HG02884 (cell line): Measurements from ENCODE around the gene CLCNKB.
"Not testable (repeated sequence)": the region's sequence is repeated elsewhere in the genome, so short reads cannot be mapped to it uniquely, and the experiment has no call there.

Source experiments
- ATAC-seq: cut with Tn5 transposase; IDR thresholded peaks from one replicate; pipeline ENCODE4 v1.9.1; 2021; ENCODE audit warnings: mild to moderate bottlenecking, moderate library complexity; ENCODE audit not compliant: unreplicated experiment

The CLCNKB gene

GRCh38 chr1:16043521-16043920 lies at the start of gene CLCNKB:
CLCNKB (plus strand) TSS chr1:16043782; CDS start chr1:16044493, 711 bp downstream.
- ATAC-seq: no peak

GRCh38 chr1:15994081-15994480 lies 49.5 kb upstream of the CLCNKB start:
- ATAC-seq: no peak

DNA sequence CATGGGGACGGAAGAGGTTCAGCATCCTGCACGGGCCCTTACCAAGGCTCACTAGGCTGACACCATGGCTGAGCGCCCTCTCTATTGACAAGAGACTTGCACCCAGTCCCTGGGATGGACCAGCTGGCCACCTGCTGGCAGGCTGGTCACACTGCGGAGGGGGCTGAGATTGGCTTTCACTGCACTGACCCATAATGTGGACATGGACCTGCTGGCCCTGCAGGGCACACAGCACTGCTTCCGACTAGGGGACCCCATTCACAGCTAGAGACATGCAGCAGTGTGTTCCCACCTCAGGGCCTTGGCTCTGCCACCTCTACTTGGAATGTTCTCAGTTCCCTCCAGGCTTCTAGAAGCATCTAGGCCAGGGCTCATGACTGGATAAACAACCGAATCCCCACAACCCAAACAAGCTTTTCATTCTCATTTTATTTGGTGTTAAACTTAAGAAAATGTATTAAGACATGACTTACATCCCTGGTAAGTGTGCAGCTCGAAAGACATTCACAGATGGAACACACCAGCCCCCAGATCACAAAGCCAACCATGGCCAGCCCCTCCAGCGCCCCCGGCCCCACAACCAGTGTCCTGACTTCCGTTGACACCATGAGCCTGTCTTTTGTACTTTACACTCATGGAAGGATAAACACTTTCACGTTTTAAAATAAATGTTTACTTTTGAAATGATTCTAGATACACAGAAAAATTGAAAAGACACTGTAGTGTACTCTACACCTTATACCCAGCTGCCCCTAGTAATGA lies 48.8 kb upstream of the CLCNKB start:
- ATAC-seq: no peak

DNA sequence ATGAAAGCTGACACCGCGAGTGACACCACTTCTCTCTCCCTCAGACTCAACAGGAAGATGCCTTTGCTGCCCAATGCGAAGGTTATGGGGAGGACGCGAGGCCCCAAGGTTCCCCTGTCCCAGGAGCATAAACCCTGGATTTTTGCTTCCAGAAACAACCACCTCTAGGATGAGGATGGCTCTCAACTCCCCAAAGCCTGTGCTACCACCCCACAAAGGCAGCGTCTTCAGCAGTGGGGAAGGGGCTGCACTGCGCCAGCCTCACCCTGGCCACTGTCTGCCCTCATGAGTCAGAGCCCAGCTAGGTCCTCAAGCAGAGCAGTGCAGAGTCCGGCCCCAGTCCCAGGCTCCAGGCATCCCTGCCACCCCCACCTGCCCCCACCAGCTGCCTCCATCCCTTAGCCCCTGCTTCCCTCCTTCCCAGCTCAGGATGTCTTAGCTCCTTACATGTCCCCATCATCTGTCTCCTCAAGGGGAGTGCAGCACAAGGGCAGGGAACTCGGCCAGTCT lies 46.5 kb upstream of the CLCNKB start:
- ATAC-seq: no peak

DNA sequence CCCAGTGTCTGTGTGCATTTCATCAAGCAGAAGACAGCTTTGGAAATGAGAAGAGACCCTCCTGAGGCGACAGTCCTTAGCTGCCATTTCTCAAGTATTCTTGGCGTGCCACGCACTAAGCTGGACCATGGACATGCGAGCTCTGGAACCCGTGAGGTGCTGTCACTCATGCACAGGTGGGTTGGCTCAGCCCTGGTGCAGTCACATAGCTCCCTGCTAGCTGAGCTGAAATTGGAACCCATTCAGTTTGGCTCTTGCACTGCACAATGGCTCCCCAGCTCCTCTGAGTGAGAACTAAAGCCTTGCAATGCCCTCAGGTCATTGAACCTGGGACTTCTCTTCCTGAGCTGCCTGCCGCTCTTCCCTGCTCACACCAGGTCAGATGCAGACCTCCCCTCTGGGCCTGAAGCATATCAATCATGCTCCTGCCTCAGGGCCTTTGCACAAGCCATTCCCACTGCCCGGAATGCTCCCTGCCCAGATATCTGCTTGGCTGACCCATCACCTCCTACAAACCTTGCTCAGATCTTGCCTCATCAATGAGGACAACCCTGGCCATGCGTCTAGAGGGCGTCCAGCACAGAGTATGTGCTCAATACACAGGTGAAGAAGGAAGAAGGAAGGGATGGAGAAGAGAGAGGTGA lies 45.8 kb upstream of the CLCNKB start:
- ATAC-seq: no peak

- no peak for ATAC-seq
These were observed 44.7 kb upstream of the CLCNKB start for GRCh38 chr1:15998929-15999328.

DNA sequence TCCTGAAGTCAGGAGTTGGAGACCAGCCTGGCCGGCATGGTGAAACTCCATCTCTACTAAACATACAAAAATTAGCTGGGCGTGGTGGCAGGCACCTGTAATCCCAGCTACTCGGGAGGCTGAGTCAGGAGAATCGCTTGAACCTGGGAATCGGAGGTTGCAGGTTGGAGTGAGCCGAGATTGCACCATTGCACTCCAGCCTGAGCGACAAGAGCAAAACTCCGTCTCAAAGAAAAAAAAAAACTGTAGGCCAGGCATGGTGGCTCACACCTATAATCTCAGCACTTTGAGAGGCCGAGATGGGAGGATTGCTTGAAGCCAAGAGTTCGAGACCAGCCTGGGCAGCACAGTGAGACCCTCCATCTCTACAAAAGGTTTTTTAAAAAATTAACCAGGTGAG lies 42.3 kb upstream of the CLCNKB start:
- not testable (repeated sequence) for ATAC-seq

DNA sequence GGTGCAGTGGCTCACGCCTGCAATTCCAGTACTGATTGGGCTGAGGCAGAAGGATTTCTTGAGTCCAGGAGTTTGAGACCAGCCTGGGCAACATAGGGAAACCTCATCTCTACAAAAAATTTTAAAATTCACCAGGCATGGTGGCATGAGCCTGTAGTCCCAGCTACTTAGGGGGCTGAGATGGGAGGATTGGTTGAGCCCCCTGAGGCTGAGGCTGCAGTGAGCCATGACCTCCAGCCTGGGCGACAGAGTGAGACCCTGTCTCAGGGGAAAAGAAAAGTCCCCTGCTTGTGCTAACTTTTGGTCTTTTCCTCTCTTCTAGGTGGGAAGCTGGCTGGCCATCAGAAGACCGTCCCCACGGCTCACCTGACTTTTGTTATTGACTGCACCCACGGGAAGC lies 38.0 kb upstream of the CLCNKB start:
- no peak for ATAC-seq

DNA sequence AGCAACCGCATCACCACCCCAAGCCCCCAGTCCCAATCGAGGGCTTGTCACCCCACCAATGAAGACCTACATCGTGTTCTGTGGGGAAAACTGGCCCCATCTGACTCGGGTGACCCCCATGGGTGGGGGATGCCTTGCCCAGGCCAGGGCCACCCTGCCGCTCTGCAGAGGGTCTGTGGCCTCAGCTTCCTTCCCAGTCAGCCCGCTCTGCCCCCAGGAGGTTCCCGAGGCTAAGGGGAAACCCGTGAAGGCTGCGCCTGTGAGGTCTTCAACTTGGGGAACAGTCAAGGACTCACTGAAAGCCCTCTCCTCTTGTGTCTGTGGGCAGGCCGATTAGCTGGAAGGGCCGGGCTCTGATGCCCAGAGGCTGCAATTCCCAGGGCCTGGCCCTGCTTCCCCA lies 37.6 kb upstream of the CLCNKB start:
- no peak for ATAC-seq

- ATAC-seq: no peak
These were observed 36.8 kb upstream of the CLCNKB start for GRCh38 chr1:16006552-16007485.

DNA sequence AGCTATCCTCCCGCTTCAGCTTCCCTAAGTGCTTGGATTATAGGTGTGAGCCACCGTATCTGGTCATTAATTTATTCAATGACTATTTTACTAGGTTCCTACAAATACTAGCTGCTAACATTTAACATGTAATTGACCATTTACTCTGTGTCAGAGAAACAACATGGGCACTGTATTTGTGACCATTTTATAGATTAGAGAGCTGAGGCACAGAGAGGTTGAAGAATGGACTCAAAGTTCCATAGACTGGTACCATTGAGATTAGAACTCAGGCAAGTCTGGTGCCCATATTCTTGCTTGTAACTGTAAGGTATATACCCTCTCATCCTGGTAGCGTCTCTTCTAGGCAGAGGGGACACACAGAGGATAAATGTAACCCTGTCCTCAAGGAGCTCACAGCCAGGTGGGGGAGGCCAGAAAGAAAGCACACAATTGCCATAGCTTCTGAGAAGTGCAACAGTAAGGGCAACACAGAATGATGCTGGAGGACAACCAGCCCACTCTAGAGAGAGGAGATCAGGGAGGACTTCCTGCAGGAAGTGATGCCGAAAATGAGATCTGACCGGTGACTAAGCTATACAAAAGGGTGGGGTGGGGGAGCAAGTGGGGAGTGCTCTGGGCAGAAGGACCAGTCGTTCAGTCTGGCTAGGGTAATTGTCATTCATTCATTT lies 35.8 kb upstream of the CLCNKB start:
- ATAC-seq: no peak

- no peak for ATAC-seq
These were observed 34.5 kb upstream of the CLCNKB start for GRCh38 chr1:16009030-16009460.

- no peak for ATAC-seq
These were observed 33.9 kb upstream of the CLCNKB start for GRCh38 chr1:16009678-16010077.

GRCh38 chr1:16010837-16011236 lies 32.7 kb upstream of the CLCNKB start:
- no peak for ATAC-seq

GRCh38 chr1:16011936-16012589 lies 31.5 kb upstream of the CLCNKB start:
- ATAC-seq: no peak

GRCh38 chr1:16012590-16013219 lies 30.9 kb upstream of the CLCNKB start:
- no peak for ATAC-seq

DNA sequence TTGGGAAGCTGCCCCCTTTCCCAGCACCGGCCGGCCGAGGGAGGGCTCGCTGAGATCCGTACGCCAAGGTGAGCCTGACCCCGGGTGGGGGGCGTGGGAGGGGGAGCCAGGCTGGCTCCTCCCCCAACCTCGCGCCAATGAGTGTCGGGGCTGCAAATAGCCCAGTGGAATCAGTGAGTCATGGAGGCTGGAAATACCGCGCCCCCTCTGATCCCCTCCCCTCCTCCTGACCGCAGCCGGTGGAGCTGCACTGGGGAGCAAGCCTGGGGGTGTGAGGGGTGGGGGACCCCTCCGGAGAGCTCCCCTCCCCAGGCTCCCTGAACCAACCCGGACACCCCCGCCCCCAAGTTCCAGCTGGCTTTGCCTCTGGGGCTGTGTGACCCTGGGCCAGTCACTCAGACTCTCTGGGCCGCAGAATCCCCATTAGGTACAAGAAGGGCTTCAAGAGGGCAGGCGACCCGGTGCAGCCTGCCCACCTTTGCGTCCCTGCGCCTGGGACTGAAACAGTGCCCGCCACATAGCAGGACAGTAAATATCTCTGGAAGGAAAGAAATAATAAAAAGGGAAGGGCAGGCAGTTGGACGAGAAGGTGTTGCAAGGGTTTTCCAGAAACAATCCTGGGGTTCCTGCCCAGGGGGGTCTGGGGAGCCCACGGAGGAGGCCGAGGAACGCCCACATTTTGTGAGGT lies 30.2 kb upstream of the CLCNKB start:
- no peak for ATAC-seq

DNA sequence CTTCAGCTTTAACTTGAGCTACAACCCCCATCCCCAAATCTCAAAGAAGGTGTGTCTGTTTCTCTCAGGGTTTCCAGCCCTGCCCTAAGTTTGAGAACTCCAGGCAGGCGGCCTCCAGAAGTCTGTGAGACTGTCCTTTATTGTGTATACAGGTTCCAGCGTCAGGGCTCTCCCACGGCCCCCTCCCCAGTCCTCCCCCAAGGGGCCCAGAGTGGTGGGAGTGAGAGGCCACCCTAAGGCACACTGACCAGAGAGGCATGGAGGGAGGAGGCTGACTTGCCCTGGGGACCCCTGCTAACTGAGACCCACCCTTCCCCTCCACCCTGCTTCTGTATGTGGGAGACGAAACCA lies 29.7 kb upstream of the CLCNKB start:
- no peak for ATAC-seq
